K562 (cell line): ENCODE measurements around the gene PSMD2. TPM values are rescaled to one million over a fixed set of nuclear protein-coding genes. Genes with fewer than 3 reads are reported as not detected.

Experiments used
- ATAC-seq: fragments of 200-7000 bp; cut with Tn5 transposase; 3 replicates; pipeline ENCODE4 v1.9.1; 2020; ENCODE audit warnings: moderate library complexity
- BruUV-seq: library from RNA; stranded (reverse); fragments of 400-500 nt; replicated peaks from 2 replicates; lab custom pipeline; 2021; lab: Mats Ljungman, UMichigan
- CTCF ChIA-PET: fragments of 300-600 bp; formaldehyde crosslinking; extraction: SDS; loops from one replicate; lab custom pipeline; 2021; ENCODE audit warnings: low intra/inter-chr PET ratio; lab: Yijun Ruan, JAX
- POLR2A ChIA-PET: fragments of 300-600, 350-650 bp; sonication (Branson Sonifier 250); formaldehyde crosslinking; extraction: SDS; loops from one replicate; lab custom pipeline; 2021; ENCODE audit warnings: antibody characterized with exemption, inconsistent platforms; lab: Yijun Ruan, JAX
- DNase-seq, 4 experiments: peaks; one replicate each; pipeline versions ENCODE4 v3.0.0 to v3.0.0-alpha.2; 2011 to 2018; ENCODE audit warnings: low spot score in 3 of 4, mixed read lengths in 3 of 4; ENCODE audit errors: extremely low read depth in 1 of 4
- FAIRE-seq: peaks from 2 replicates; lab custom pipeline; 2011; peaks lifted over from hg19 to GRCh38; lab: Jason Lieb, UNC
- H2AFZ ChIP-seq: 2 replicates; pipeline ENCODE4 v1.6.0; 2011; ENCODE audit warnings: low read depth, low read length, control low read depth, inconsistent platforms
- H3K27ac ChIP-seq: fragments of 200-600 bp; 3 replicates; pipeline ENCODE4 v1.8.0; 2011; ENCODE audit warnings: low read depth, mild to moderate bottlenecking, control low read depth, inconsistent platforms, low read length, moderate library complexity, mixed read lengths; ENCODE audit errors: extremely low read depth
- H3K27me3 ChIP-seq, 2 experiments: fragments of 300-600 bp in 1 of 2; 2 replicates in 1 of 2; 3 replicates in 1 of 2; pipeline versions ENCODE4 v1.6.0 to v1.8.0; 2011; ENCODE audit warnings: inconsistent platforms in 2 of 2, low read length in 2 of 2, mild to moderate bottlenecking in 1 of 2, mixed read lengths in 1 of 2, moderate library complexity in 1 of 2; ENCODE audit not compliant: control insufficient read depth in 2 of 2, insufficient read depth in 2 of 2
- H3K36me3 ChIP-seq: fragments of 300-600 bp; 3 replicates; pipeline ENCODE4 v1.8.0; 2011; ENCODE audit warnings: mild to moderate bottlenecking, low read length, inconsistent platforms; ENCODE audit not compliant: control insufficient read depth, insufficient read depth
- H3K4me1 ChIP-seq, 2 experiments: fragments of 200-600 bp in 1 of 2; replicated peaks in 1 of 2; 2 replicates in 1 of 2; 3 replicates in 1 of 2; pipeline versions ENCODE4 v1.5.1 to v1.8.0; 2011; ENCODE audit warnings: inconsistent platforms in 2 of 2, low read length in 2 of 2, mild to moderate bottlenecking in 1 of 2, mixed read lengths in 1 of 2, moderate library complexity in 1 of 2; ENCODE audit not compliant: control insufficient read depth in 2 of 2, insufficient read depth in 2 of 2
- H3K4me2 ChIP-seq: 2 replicates; pipeline ENCODE4 v1.6.1; 2011; ENCODE audit warnings: low read length, control low read depth, inconsistent platforms, mixed read lengths; ENCODE audit not compliant: insufficient read depth
- H3K4me3 ChIP-seq: fragments of 200-600 bp; sonication (generic), shearing (Covaris generic); 2 replicates; pipeline ENCODE4 v1.5.1; 2016; ENCODE audit warnings: control low read depth, inconsistent platforms
- H3K79me2 ChIP-seq: fragments of 200-600 bp; 3 replicates; pipeline ENCODE4 v1.8.0; 2011; ENCODE audit warnings: low read length, inconsistent platforms; ENCODE audit not compliant: control insufficient read depth, insufficient read depth
- H3K9ac ChIP-seq, 2 experiments: 2 replicates each; pipeline versions ENCODE4 v1.6.0 to v1.6.1; 2011; ENCODE audit warnings: low read depth in 2 of 2, low read length in 2 of 2, control low read depth in 1 of 2, inconsistent platforms in 1 of 2, mild to moderate bottlenecking in 1 of 2, mixed read lengths in 1 of 2; ENCODE audit not compliant: insufficient read depth in 1 of 2
- H3K9me1 ChIP-seq: one replicate; pipeline ENCODE4 v1.6.0; 2011; ENCODE audit warnings: inconsistent platforms, mild to moderate bottlenecking, low read length, moderate library complexity; ENCODE audit not compliant: control insufficient read depth, insufficient read depth
- H3K9me3 ChIP-seq: replicated peaks from 2 replicates; pipeline ENCODE4 v1.5.1; 2011; ENCODE audit warnings: low read depth, low read length, inconsistent platforms; ENCODE audit not compliant: control insufficient read depth, insufficient read depth
- H4K20me1 ChIP-seq: replicated peaks from 2 replicates; pipeline ENCODE4 v1.6.1; 2011; ENCODE audit warnings: low read length, inconsistent platforms, mixed read lengths; ENCODE audit not compliant: control insufficient read depth, insufficient read depth
- ESRRB ChIP-seq: fragments of 250-450 bp; sonication (Bioruptor Pico); IDR thresholded peaks from 2 replicates; pipeline ENCODE4 v1.5.0; 2020; ENCODE audit warnings: mild to moderate bottlenecking, moderate library complexity, borderline replicate concordance
- NR3C1 ChIP-seq: sonication (generic); formaldehyde crosslinking; IDR thresholded peaks from 2 replicates; pipeline ENCODE4 v1.8.1; 2022; ENCODE audit warnings: missing genetic modification reagents
- NUFIP1 ChIP-seq: fragments of 450-650 bp; IDR thresholded peaks from 2 replicates; pipeline ENCODE4 v1.6.1; 2018; ENCODE audit not compliant: partially characterized antibody
- POLR2G ChIP-seq: fragments of 200-400 bp; formaldehyde crosslinking; IDR thresholded peaks from 2 replicates; pipeline ENCODE4 v1.6.1; 2017; ENCODE audit warnings: low read depth, mild to moderate bottlenecking, antibody characterized with exemption, low read length, moderate library complexity
- POLR3A ChIP-seq: IDR thresholded peaks from 2 replicates; pipeline ENCODE4 v1.6.1; 2011; ENCODE audit warnings: borderline replicate concordance, mild to moderate bottlenecking, moderate library complexity; ENCODE audit not compliant: insufficient read length, insufficient read depth; ENCODE audit errors: extremely low read depth
- TCFL5 ChIP-seq: fragments of 250-450 bp; sonication (Bioruptor Pico); conservative IDR thresholded peaks from 2 replicates; pipeline ENCODE4 v1.6.1; 2021; ENCODE audit warnings: mild to moderate bottlenecking, moderate library complexity, matching md5 sums
- ZNF408 ChIP-seq: fragments of 250-450 bp; sonication (Bioruptor Pico); IDR thresholded peaks from 2 replicates; pipeline ENCODE4 v1.4.0; 2020; ENCODE audit warnings: low read depth, mild to moderate bottlenecking, moderate library complexity
- ZNF717 ChIP-seq: fragments of 250-450 bp; sonication (Bioruptor Pico); IDR thresholded peaks from 2 replicates; pipeline ENCODE4 v1.5.0; 2021
- WGBS: fragments of 100-300 bp; shearing (Covaris generic); methylation state at CpG from one replicate; pipeline ENCODE4 v1.1.6; 2016; ENCODE audit warnings: low coverage, mixed read lengths; ENCODE audit not compliant: insufficient coverage; ENCODE audit errors: missing lambda C conversion rate; 5-methylcytosine and 5-hydroxymethylcytosine counted together
- in situ Hi-C: fragments of 300-500 bp; cut with MboI; formaldehyde crosslinking; loops from 4 replicates; pipeline ENCODE4 v1.15.0; 2018; ENCODE audit warnings: inconsistent platforms, mixed read lengths
- intact Hi-C: fragments of 100-400 bp; cut with micrococcal nuclease; formaldehyde crosslinking; loops from 2 replicates; pipeline ENCODE4 v1.14.2; 2022
- polyA plus RNA-seq, 8 experiments: library from polyadenylated mRNA; depleted of rRNA in 4 of 8; stranded (reverse) in 5 of 8; unstranded in 3 of 8; fragments of >200 nt; fragmentation: Nextera tagmentation in 2 of 8; fragmentation: Illumina TruSeq in 1 of 8; extraction: Ambion mirVana in 2 of 8; extraction: Trizol in 1 of 8; gene quantifications; 2 replicates each; pipeline versions ENCODE4 v1.2.1 to v1.2.3, GENCODE V29; 2011 to 2014; ENCODE audit warnings: inconsistent platforms in 1 of 8, missing spikeins in 1 of 8
- total RNA-seq, 7 experiments: library from RNA; depleted of rRNA in 6 of 7; stranded (reverse); fragments of >200 nt in 6 of 7; fragmentation: Illumina TruSeq in 2 of 7; extraction: Trizol in 2 of 7; gene quantifications; 2 replicates each; pipeline versions ENCODE4 v1.2.1 to v1.2.3, GENCODE V29; 2011 to 2021; ENCODE audit warnings: low replicate concordance in 1 of 7
- TF ChIP-seq, protein P1 (sequence below): fragments of 200-800 bp; sonication (Bioruptor generic); IDR thresholded peaks from 2 replicates; pipeline ENCODE4 v1.6.1; 2017; ENCODE audit warnings: missing genetic modification characterization, missing compliant biosample characterization

PSMD2 gene
- total and polyA plus RNA-seq, 9 of the 15 experiments (the other 6 are each of a cell fraction or from before 2014, with no cell fraction given): 152 to 484 (median 295) TPM

- peak; percentile 15 for ATAC-seq
- in situ Hi-C loops: no loop called here
- Histone ChIP-seq H3K79me2 (peaks cover 79% of the 10 kb centered on the region), H3K4me3 (no peak overlapping the region), H3K9me3 (no peaks in the 10 kb centered on the region), H3K9ac (peak overlapping the region in 1 of 2 experiments; percentile 28; a peak in 1 of 4 replicates), H3K4me1 (peaks cover 13 to 35% of the 10 kb centered on the region in 2 experiments; a peak in 4 of 5 replicates), H3K4me2 (no peak overlapping the region), H4K20me1 (peaks cover 55% of the 10 kb centered on the region), H3K27me3 (no peaks in the 10 kb centered on the region), H3K27ac (no peak overlapping the region), H2AFZ (no peak overlapping the region), H3K36me3 (peaks cover 98% of the 10 kb centered on the region), H3K9me1 (peaks cover 13% of the 10 kb centered on the region)
- ChIA-PET CTCF (no interaction called here), POLR2A (interaction anchor here (0.9 to 3.6 kb wide), 3 partner anchors 11 to 17 kb away, joined by 4 to 15 read pairs (median 5); no protein-coding TSS in a partner anchor)
- 78% methylated on average over 4 of the region's 4 CpGs for whole genome bisulfite sequencing
- no TSS peak for BruUV-seq
- DNase-seq: peak in 3 of 4 experiments; percentile 39 to 49 (median 49)
- no peak for FAIRE-seq
- intact Hi-C loops: no loop called here
- TF ChIP-seq ZNF717 (CRISPR knock-in tag) (no peak), TCFL5 (CRISPR knock-in tag) (no peak), POLR2G (peak; percentile 25; the same call in 1 of the 2 replicates), ESRRB (no peak), NR3C1 (CRISPR knock-in tag) (no peak), POLR3A (no peak), NUFIP1 (no peak), ZNF408 (CRISPR knock-in tag) (no peak)
- TF ChIP-seq, protein P1, sequence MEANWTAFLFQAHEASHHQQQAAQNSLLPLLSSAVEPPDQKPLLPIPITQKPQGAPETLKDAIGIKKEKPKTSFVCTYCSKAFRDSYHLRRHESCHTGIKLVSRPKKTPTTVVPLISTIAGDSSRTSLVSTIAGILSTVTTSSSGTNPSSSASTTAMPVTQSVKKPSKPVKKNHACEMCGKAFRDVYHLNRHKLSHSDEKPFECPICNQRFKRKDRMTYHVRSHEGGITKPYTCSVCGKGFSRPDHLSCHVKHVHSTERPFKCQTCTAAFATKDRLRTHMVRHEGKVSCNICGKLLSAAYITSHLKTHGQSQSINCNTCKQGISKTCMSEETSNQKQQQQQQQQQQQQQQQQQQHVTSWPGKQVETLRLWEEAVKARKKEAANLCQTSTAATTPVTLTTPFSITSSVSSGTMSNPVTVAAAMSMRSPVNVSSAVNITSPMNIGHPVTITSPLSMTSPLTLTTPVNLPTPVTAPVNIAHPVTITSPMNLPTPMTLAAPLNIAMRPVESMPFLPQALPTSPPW (CRISPR knock-in tag): peak; percentile 64
- TF ChIP-seq, all 486 proteins: peak for 2
Measured at GRCh38 chr3:184320104-184320445, 21.0 kb downstream of the PSMD2 start.
